Fibroblast of lung (primary cell): Measurements from ENCODE around the gene BCL2L12. TPM values are rescaled to one million over a fixed set of nuclear protein-coding genes. Genes with fewer than 3 reads are reported as not detected.

ENCODE experiments used
- DNase-seq, 2 donors: peaks; one replicate each; pipeline versions ENCODE4 v3.0.0 to v3.0.0-alpha.2; 2010; ENCODE audit warnings: low read depth in 2 of 2
- H2AFZ ChIP-seq: 2 replicates; pipeline ENCODE4 v1.5.1; 2012; ENCODE audit warnings: low read length, control low read depth, inconsistent platforms
- H3K27ac ChIP-seq: 2 replicates; pipeline ENCODE4 v1.5.1; 2011; ENCODE audit warnings: low read length, control low read depth; ENCODE audit not compliant: insufficient read depth
- H3K27me3 ChIP-seq: 2 replicates; pipeline ENCODE4 v1.5.1; 2011; ENCODE audit warnings: mild to moderate bottlenecking, low read length; ENCODE audit not compliant: control insufficient read depth, insufficient read depth
- H3K36me3 ChIP-seq: 2 replicates; pipeline ENCODE4 v1.5.1; 2011; ENCODE audit warnings: low read length; ENCODE audit not compliant: control insufficient read depth, insufficient read depth
- H3K4me1 ChIP-seq: 2 replicates; pipeline ENCODE4 v1.5.1; 2011; ENCODE audit warnings: low read length; ENCODE audit not compliant: control insufficient read depth, insufficient read depth; ENCODE audit errors: extremely low read depth
- H3K4me2 ChIP-seq: 2 replicates; pipeline ENCODE4 v1.5.1; 2011; ENCODE audit warnings: low read length, control low read depth; ENCODE audit not compliant: insufficient read depth; ENCODE audit errors: extremely low read depth
- H3K4me3 ChIP-seq, 4 experiments: fragments of 200-600 bp in 1 of 4; sonication (generic) in 1 of 4; replicated peaks in 1 of 4; 2 replicates each; pipeline ENCODE4 v1.5.1; 2011 to 2016; ENCODE audit warnings: low read length in 4 of 4, low read depth in 3 of 4, mild to moderate bottlenecking in 3 of 4, control low read depth in 2 of 4, inconsistent platforms in 1 of 4, mixed read lengths in 1 of 4; ENCODE audit not compliant: insufficient read depth in 1 of 4; ENCODE audit errors: control extremely low read depth in 1 of 4
- H3K79me2 ChIP-seq: 2 replicates; pipeline ENCODE4 v1.5.1; 2012; ENCODE audit warnings: mild to moderate bottlenecking, low read length, inconsistent platforms; ENCODE audit not compliant: control insufficient read depth, insufficient read depth
- H3K9ac ChIP-seq: 2 replicates; pipeline ENCODE4 v1.5.1; 2011; ENCODE audit warnings: mild to moderate bottlenecking, low read length, control low read depth; ENCODE audit not compliant: insufficient read depth
- H3K9me3 ChIP-seq: 2 replicates; pipeline ENCODE4 v1.5.1; 2012; ENCODE audit warnings: low read depth, low read length; ENCODE audit not compliant: control insufficient read depth, insufficient read depth
- H4K20me1 ChIP-seq: 2 replicates; pipeline ENCODE4 v1.5.1; 2011; ENCODE audit warnings: low read length; ENCODE audit not compliant: control insufficient read depth, insufficient read depth; ENCODE audit errors: extremely low read depth
- CTCF ChIP-seq, 2 donors: IDR thresholded peaks in 1 of 2; conservative IDR thresholded peaks in 1 of 2; 1 replicate in 1 of 2; 2 replicates in 1 of 2; pipeline ENCODE4 v1.5.1; 2011 to 2012; ENCODE audit warnings: low read length in 2 of 2, control low read depth in 1 of 2, inconsistent platforms in 1 of 2, low read depth in 1 of 2, mild to moderate bottlenecking in 1 of 2
- EZH2 ChIP-seq: IDR thresholded peaks from 2 replicates; pipeline ENCODE4 v1.5.1; 2012; ENCODE audit warnings: low read length, control low read depth, mild to moderate bottlenecking; ENCODE audit errors: missing control alignments
- polyA plus RNA-seq, 2 donors: library from polyadenylated mRNA; depleted of rRNA in 1 of 2; stranded (reverse) in 1 of 2; unstranded in 1 of 2; fragments of >200 nt; gene quantifications; 2 replicates each; pipeline ENCODE4 v1.2.1, GENCODE V29; 2011 to 2012; ENCODE audit warnings: missing spikeins in 1 of 2
- total RNA-seq: library from RNA; depleted of rRNA; stranded (reverse); fragments of >200 nt; gene quantifications from 2 replicates; pipeline ENCODE4 v1.2.1, GENCODE V29; 2014

Gene BCL2L12
- total and polyA plus RNA-seq, 2 donors (not counting 1 experiment from before 2014, with no cell fraction given) = 4.8 to 5.0 TPM

GRCh38 chr19:49685845-49686332 is 20.2 kb downstream of the BCL2L12 start:
- DNase-seq = no peak
- Histone ChIP-seq H3K4me1 (peaks cover 3% of the 10 kb centered on the region), H3K9me3 (no peaks in the 10 kb centered on the region), H4K20me1 (no peaks in the 10 kb centered on the region), H3K79me2 (peaks cover 7% of the 10 kb centered on the region), H3K27ac (no peak overlapping the region), H3K9ac (no peak overlapping the region), H3K4me2 (no peak overlapping the region), H3K36me3 (peaks cover 29% of the 10 kb centered on the region), H3K27me3 (no peaks in the 10 kb centered on the region), H3K4me3 (no peak overlapping the region), H2AFZ (no peak overlapping the region)
- TF ChIP-seq CTCF (conservative IDR thresholded peaks at IDR 0.05 in 1 of 2, IDR thresholded peaks at IDR 0.05 in 1 of 2; ENCODE audit: low read depth in 1 of 2, low read length in 2 of 2) = no peak
- TF ChIP-seq EZH2 = no peak

GRCh38 chr19:49686503-49687088 is 20.9 kb downstream of the BCL2L12 start:
- no peak for DNase-seq
- Histone ChIP-seq H4K20me1 (no peaks in the 10 kb centered on the region), H3K9me3 (no peaks in the 10 kb centered on the region), H3K9ac (no peak overlapping the region), H3K27ac (no peak overlapping the region), H3K4me1 (peaks cover 3% of the 10 kb centered on the region), H2AFZ (no peak overlapping the region), H3K36me3 (peaks cover 29% of the 10 kb centered on the region), H3K4me2 (no peak overlapping the region), H3K27me3 (no peaks in the 10 kb centered on the region), H3K4me3 (no peak overlapping the region), H3K79me2 (peaks cover 3% of the 10 kb centered on the region)
- TF ChIP-seq CTCF (conservative IDR thresholded peaks at IDR 0.05 in 1 of 2, IDR thresholded peaks at IDR 0.05 in 1 of 2; ENCODE audit: low read depth in 1 of 2, low read length in 2 of 2) (no peak), EZH2 (no peak)

GRCh38 chr19:49687150-49687549 is 21.4 kb downstream of the BCL2L12 start:
- Histone ChIP-seq H3K27ac (no peak overlapping the region), H3K4me1 (peaks cover 5% of the 10 kb centered on the region), H3K27me3 (no peaks in the 10 kb centered on the region), H3K36me3 (peaks cover 26% of the 10 kb centered on the region), H3K4me3 (no peak overlapping the region), H2AFZ (no peak overlapping the region), H3K9me3 (no peaks in the 10 kb centered on the region), H3K9ac (no peak overlapping the region), H4K20me1 (no peaks in the 10 kb centered on the region), H3K4me2 (no peak overlapping the region), H3K79me2 (no peaks in the 10 kb centered on the region)
- no peak for TF ChIP-seq CTCF (conservative IDR thresholded peaks at IDR 0.05 in 1 of 2, IDR thresholded peaks at IDR 0.05 in 1 of 2; ENCODE audit: low read depth in 1 of 2, low read length in 2 of 2)
- no peak for TF ChIP-seq EZH2
- DNase-seq = no peak
